Glutamatergic neuron (in vitro differentiated cells): ENCODE results near the gene PRSS56. TPM values are rescaled to one million over a fixed set of nuclear protein-coding genes. Genes with fewer than 3 reads are reported as not detected.

Experiments
- DNase-seq: peaks from one replicate; pipeline ENCODE4 v3.0.0; 2022
- H3K27ac Mint-ChIP-seq: one replicate; pipeline ENCODE4 v1.8.0; 2020; ENCODE audit warnings: mild to moderate bottlenecking, mixed read lengths, inconsistent platforms; ENCODE audit not compliant: unreplicated experiment
- H3K27me3 Mint-ChIP-seq: one replicate; pipeline ENCODE4 v1.8.0; 2020; ENCODE audit warnings: mild to moderate bottlenecking, moderate library complexity, mixed read lengths, inconsistent platforms; ENCODE audit not compliant: unreplicated experiment
- H3K36me3 Mint-ChIP-seq: one replicate; pipeline ENCODE4 v1.8.0; 2020; ENCODE audit warnings: mild to moderate bottlenecking, mixed read lengths, inconsistent platforms; ENCODE audit not compliant: unreplicated experiment
- H3K4me1 Mint-ChIP-seq: one replicate; pipeline ENCODE4 v1.8.0; 2020; ENCODE audit warnings: mild to moderate bottlenecking, low read depth, mixed read lengths, inconsistent platforms; ENCODE audit not compliant: unreplicated experiment
- H3K4me3 Mint-ChIP-seq: one replicate; pipeline ENCODE4 v1.8.0; 2020; ENCODE audit warnings: mild to moderate bottlenecking, mixed read lengths, inconsistent platforms; ENCODE audit not compliant: unreplicated experiment
- H3K9me3 Mint-ChIP-seq: one replicate; pipeline ENCODE4 v1.8.0; 2020; ENCODE audit warnings: mild to moderate bottlenecking, moderate library complexity, mixed read lengths, inconsistent platforms; ENCODE audit not compliant: unreplicated experiment
- CTCF ChIP-seq: fragments of 200-600 bp; sonication (generic); IDR thresholded peaks from one replicate; pipeline ENCODE4 v1.5.0; 2021; ENCODE audit not compliant: partially characterized antibody, unreplicated experiment
- total RNA-seq: library from RNA; stranded (reverse); fragmentation: NEBNext Ultra II Directional; extraction: Animal tissue kit (Norgen Biotek cat#: 25700); gene quantifications from one replicate; pipeline ENCODE4 v1.2.1, GENCODE V29; 2021; ENCODE audit not compliant: unreplicated experiment

PRSS56 gene
- total RNA-seq, 1 donor from 2014 or later: not detected

GRCh38 chr2:232477751-232478510, 42.3 kb upstream of the PRSS56 start:
- H3K36me3 Mint-ChIP-seq: peaks cover 3% of the 10 kb centered on the region
- H3K27ac Mint-ChIP-seq: no peak overlapping the region
- no peaks in the 10 kb centered on the region for H3K4me1 Mint-ChIP-seq
- H3K27me3 Mint-ChIP-seq: peaks cover 17% of the 10 kb centered on the region
- no peak overlapping the region for H3K4me3 Mint-ChIP-seq
- no peak for DNase-seq
- peaks cover 2% of the 10 kb centered on the region for H3K9me3 Mint-ChIP-seq
- no peak for TF ChIP-seq CTCF

- TF ChIP-seq CTCF: no peak
- Mint-ChIP-seq H3K4me3 (no peak overlapping the region), H3K36me3 (no peaks in the 10 kb centered on the region), H3K27me3 (peaks cover 18% of the 10 kb centered on the region), H3K27ac (no peak overlapping the region), H3K4me1 (no peaks in the 10 kb centered on the region), H3K9me3 (peaks cover 2% of the 10 kb centered on the region)
- DNase-seq: no peak
These were observed 41.4 kb upstream of the PRSS56 start for GRCh38 chr2:232478571-232479340.

GRCh38 chr2:232479341-232480200, 40.6 kb upstream of the PRSS56 start:
- H3K27ac Mint-ChIP-seq: no peak overlapping the region
- H3K9me3 Mint-ChIP-seq: peaks cover 2% of the 10 kb centered on the region
- H3K4me3 Mint-ChIP-seq: no peak overlapping the region
- no peak for TF ChIP-seq CTCF
- no peaks in the 10 kb centered on the region for H3K36me3 Mint-ChIP-seq
- peak; percentile 14 for DNase-seq
- no peaks in the 10 kb centered on the region for H3K4me1 Mint-ChIP-seq
- H3K27me3 Mint-ChIP-seq: peaks cover 18% of the 10 kb centered on the region

GRCh38 chr2:232480201-232481190, 39.7 kb upstream of the PRSS56 start:
- DNase-seq: no peak
- TF ChIP-seq CTCF: no peak
- Mint-ChIP-seq H3K27ac (no peak overlapping the region), H3K4me3 (no peak overlapping the region), H3K36me3 (no peaks in the 10 kb centered on the region), H3K9me3 (peaks cover 5% of the 10 kb centered on the region), H3K4me1 (no peaks in the 10 kb centered on the region), H3K27me3 (peaks cover 26% of the 10 kb centered on the region)
